Suprapubic skin (tissue), 3 donors: ENCODE measurements around the gene ITPKA.

Source experiments
- POLR2A ChIP-seq, 2 donors: fragments of 450-650 bp; IDR thresholded peaks; one replicate each; pipeline ENCODE4 v1.6.1; 2017; ENCODE audit warnings: antibody characterized with exemption in 2 of 2, mild to moderate bottlenecking in 2 of 2, moderate library complexity in 2 of 2
- TF ChIP-seq, protein P1 (sequence below), 2 donors: fragments of 200-600 bp in 1 of 2; fragments of 450-650 bp in 1 of 2; sonication (generic) in 1 of 2; IDR thresholded peaks; one replicate each; pipeline ENCODE4 v1.5.1; 2016 to 2019; ENCODE audit warnings: antibody characterized with exemption in 2 of 2, mild to moderate bottlenecking in 1 of 2, moderate library complexity in 1 of 2

DNA sequence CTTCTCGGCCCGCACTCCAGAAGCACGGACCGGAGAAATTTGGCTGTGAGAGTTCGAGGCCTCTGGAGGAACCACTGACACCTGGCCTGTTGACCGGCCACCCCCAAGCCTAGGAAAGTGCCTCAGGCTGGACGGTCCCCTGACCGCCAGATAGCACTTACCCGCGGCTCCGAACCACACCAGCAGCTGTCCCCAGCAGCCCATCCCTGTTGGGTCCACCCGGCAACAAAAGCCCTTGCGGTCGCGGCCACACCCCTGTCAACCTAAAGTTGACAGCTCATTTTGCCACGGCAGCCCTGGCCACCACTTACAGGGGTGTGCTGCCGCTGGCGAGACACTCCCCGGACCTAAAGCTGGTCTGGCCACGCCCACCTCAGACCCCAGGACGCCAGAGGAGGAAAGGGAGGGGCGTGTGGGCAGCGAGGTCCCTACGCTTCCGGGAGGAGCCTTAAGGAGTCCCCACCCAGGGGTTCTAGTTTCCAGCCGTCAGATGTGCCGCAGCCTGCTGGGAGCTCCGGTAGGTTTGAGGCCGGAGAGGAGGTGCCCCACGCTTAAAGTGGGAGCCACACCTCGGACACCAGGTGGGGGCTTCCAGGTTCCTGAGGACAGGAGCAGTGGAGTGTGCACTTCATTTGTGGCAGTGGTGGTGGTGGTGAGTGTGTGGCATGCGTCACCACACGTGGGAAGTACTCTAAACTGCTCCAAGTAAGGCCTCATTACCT is 20.0 kb downstream of the ITPKA start, which contains the start of gene LTK:
- TF ChIP-seq, protein P1, sequence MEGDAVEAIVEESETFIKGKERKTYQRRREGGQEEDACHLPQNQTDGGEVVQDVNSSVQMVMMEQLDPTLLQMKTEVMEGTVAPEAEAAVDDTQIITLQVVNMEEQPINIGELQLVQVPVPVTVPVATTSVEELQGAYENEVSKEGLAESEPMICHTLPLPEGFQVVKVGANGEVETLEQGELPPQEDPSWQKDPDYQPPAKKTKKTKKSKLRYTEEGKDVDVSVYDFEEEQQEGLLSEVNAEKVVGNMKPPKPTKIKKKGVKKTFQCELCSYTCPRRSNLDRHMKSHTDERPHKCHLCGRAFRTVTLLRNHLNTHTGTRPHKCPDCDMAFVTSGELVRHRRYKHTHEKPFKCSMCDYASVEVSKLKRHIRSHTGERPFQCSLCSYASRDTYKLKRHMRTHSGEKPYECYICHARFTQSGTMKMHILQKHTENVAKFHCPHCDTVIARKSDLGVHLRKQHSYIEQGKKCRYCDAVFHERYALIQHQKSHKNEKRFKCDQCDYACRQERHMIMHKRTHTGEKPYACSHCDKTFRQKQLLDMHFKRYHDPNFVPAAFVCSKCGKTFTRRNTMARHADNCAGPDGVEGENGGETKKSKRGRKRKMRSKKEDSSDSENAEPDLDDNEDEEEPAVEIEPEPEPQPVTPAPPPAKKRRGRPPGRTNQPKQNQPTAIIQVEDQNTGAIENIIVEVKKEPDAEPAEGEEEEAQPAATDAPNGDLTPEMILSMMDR (IDR thresholded peaks at IDR 0.05): no peak
- TF ChIP-seq POLR2A (IDR thresholded peaks at IDR 0.05): no peak
